Measurements from ENCODE around the gene CD84.
"Not testable (repeated sequence)": the region's sequence is repeated elsewhere in the genome, so short reads cannot be mapped to it uniquely, and the experiment has no call there.

GRCh38 chr1:160562745-160563144 lies 16.6 kb downstream of the CD84 start:
- not testable (repeated sequence) for TF ChIP-seq CTCF, POLR2A (IDR thresholded peaks at IDR 0.05)

Data from adrenal gland (tissue), 5 donors.